LNCAP (cell line): ENCODE results near the gene POU2F1.

Experiments
- CTCF ChIP-seq: fragments of 450-650 bp; IDR thresholded peaks from 2 replicates; pipeline ENCODE4 v1.5.1; 2017; ENCODE audit warnings: mild to moderate bottlenecking

POU2F1 gene

DNA sequence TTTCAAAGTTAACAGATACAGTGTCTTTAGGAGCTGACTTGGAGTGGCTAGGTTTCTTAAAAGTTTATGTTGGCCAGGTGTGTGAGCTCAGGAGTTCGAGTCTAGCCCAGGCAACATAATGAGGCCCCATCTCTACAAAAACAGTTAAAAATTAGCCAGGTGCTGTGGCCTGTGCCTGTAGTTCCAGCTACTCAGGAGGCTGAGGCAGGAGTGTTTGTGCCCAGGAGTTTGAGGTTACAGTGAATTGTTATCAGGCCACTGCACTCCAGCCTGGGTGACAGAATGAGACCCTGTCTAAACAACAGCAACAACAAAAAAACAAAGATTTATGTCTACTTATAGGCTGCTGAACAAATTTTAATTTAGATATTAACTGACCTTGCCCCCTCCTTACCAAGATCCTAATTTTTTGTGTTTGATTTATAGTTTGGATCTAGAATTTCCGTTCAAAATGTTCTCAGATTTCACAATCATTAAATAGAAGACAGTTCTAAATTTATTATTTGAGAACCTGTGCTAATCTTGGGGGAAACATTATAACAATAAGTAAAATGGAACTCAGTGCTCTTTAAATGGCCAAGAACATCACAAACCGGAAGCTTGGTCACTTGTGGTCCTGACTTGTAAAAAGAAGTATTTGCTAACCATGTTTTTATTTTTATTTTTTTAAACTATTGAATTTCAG, 67.8 kb downstream of the POU2F1 start:
- no peak for TF ChIP-seq CTCF

DNA sequence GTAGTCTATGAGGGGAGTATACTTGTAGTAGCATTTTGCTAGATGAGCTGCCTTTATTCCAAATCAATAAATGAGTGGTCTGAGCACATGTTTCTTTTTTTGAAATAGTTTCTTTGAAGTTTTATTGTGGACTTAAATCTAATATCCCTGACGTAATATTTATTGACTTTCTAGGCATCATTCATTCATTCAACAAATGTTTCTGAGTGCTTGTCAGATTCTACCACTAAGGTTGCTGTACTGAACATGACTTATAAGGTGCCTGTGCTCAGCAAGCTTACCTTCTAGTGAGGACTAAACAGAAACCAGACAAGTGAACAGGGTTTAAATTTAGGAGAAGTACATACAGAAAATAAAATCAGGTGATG, 68.4 kb downstream of the POU2F1 start:
- TF ChIP-seq CTCF, result no peak

DNA sequence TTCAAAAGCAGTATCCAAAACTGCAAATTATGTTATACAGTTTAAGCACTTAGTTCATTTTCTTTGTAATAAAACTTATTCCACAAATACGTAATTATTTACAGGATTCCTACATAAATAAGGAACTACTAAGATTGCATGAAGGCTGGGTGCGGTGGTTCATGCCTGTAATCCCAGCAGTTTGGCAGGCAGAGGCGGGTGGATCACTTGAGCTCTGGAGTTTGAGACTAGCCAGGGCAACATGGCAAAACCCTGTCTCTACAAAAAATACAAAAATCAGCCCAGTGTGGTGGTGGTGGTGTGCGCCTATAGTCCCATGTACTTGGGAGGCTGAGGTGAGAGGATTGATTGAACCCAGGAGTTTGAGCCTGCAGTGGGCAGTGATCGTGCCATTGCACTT, 69.3 kb downstream of the POU2F1 start:
- TF ChIP-seq CTCF, result no peak

DNA sequence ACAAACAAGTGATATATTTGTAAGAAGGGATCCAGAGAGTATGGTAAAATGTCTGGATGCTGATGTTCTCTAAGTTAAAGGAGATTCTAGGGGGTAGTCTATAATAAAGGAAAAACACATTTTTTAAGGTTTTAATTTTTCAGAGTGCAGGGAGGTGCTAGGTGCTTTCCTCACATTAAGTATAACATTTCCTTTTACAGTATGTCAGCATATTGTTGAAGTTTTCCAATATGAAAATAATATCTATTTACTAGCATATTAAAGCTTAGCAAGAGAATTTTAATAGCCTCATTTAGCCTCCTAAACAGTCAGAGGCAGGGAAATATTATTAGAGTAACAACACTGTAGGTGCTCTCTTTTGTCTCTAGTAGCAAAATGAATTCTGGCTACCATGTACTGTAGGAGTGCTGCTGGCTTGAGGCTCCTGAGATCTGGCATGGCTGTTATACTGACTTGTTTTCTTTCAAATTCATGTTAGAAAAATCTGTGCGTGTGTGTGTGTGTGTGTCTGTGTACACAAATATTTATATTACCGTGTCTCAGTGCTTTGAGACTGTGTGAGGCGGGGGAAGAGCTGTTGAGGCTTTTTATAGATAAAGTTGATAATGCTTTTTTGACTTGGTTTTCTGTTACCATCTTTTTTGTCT, 71.0 kb downstream of the POU2F1 start:
- TF ChIP-seq CTCF, result no peak

GRCh38 chr1:167292216-167292615, 71.5 kb downstream of the POU2F1 start:
- TF ChIP-seq CTCF, result no peak

DNA sequence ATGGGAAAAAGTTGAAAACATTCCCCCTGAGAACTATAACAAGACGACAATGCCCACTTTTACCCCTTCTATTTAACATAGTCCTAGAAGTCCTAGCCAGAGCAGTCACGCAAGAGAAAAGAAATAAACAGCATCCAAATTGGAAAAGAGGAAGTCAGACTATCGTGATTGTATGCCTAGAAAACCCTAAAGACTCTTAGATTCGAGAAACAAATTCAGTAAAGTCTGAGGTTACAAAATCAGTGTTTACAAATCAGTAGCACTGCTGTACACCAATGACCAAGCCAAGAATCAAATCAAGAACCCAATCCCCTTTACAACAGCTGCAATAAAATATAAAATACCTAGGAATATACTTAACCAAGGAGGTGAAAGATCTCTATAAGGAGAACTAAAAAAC, 72.4 kb downstream of the POU2F1 start:
- no peak for TF ChIP-seq CTCF

GRCh38 chr1:167294528-167294927, 73.8 kb downstream of the POU2F1 start:
- TF ChIP-seq CTCF, result no peak
